Cortex of kidney (tissue), 1 donor: ENCODE measurements around the gene BCAS4.

Source experiments
- DNase-seq: peaks from one replicate; lab custom pipeline; 2025; lab: John Stamatoyannopoulos, UW

Gene BCAS4

DNA sequence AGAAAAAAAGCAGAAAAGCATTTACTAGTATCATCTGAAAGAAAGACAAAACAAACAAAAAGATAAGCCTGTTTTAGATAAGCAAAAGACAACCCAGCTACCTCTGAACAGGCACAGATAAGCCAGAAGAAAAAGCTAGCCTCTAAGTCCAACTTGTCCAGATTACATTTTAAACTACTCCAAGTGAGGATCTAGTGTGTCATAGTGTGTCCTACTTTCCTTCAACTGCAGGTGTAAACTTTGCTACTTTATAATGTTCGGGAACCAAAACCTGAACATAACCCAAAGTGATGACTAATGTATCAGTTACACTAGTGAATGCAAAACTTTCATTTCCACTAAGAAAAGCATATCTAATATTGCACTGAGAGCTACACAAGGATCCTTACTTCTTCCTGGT, 116.9 kb downstream of the BCAS4 start:
- DNase-seq: no peak

DNA sequence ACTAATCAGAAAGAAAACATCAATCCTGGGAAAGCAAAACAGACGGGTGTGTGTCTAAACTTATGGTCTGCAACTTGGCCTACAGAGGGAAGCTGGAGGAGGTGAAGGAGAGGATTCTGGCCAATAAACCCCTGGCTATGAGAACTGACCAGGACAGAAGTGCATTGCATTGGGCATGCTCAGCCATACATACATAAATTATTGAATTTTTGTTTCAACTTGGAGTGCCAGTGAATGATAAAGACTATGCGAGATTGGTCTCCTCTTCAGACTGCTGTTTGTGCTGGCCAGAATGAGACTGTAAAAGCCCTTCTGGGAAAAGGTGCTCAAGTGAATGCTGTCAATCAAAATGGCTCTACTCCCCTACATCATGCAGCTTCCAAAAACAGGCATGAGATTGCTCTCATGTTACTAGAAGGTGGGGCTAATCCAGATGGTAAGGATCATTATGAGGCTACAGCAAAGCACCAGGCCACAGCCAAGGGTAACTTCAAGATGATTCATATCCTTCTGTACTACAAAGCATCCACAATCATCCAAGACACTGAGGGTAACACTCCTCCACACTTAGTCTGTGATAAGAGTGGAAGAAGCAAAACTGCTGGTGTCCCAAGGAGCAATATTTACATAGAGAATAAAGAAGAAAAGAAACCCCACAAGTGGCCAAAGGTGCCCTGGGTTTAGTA, 119.0 kb downstream of the BCAS4 start:
- DNase-seq: no peak

DNA sequence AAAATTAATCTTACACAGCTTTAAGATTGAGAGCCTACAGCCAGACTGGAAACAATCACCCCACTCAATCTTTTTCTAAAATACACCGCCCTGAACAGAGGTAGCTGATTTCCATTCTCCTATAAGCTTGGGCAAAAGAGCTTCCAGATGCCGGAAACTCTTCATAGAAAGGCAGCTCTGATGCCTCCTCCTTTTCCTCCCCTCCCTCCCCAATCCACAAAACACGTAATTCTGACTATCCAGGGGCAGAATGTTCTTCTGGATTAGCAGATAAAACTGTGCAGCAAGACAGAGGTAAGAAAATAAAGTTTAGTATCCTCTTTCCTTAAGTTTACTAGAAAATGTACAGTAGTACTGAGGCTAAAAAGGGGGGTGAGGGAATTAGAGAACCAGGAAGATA, 120.6 kb downstream of the BCAS4 start:
- no peak for DNase-seq

DNA sequence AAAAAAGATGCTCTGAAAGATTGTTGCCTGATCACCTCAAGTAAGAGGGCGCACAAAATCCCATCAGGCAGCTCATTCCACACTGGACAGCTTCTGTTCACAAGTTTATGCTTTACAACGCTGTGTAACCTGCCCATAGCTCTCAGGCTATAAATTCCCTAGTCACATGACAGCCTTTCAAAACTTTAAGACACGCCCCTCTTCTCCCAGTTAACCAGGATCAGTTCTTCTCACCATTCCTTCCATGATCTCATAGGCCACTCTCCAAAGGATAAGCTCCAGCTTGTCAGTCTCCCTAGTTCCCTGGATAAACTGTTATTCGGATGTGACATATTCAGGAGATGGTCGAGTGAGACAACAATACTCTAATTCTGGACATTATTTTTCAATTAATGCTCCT, 121.4 kb downstream of the BCAS4 start:
- no peak for DNase-seq

DNA sequence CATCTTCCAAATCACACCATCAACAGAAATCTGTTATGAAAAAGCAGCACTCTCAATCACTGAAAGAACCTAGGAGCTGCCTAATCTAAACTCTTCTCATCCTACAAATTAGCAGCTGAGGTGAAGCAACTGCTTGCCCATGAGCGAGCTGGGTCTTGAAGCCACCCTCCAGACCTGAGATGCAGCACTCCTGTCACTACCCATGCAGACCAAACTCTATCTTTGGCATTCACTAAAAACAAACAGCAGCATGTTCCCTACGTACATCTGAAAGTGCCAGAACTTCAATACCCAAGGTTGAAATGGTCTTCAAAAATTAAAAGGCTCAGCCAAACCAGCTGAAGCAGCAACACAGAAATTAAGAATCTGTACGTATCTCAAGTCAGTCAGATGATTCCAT, 122.1 kb downstream of the BCAS4 start:
- DNase-seq: no peak

DNA sequence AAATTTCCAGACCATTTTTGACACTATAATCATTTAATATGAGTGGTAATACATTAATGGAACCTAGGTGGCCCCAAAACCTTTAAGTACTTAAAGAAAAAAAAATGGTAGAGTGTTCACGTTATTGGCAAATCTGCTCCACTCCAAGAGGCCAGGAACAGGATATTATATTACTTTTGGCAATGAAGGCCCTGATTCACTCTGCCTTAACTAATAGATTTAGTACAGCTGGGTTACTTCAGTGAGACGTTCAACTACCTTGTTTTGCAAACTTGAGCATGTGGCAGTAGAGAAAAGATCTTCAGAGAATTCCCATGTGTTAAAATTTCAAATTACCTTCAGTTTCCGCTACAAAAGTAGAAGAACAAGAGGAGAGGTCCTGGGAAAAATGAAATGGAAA, 123.5 kb downstream of the BCAS4 start:
- no peak for DNase-seq

DNA sequence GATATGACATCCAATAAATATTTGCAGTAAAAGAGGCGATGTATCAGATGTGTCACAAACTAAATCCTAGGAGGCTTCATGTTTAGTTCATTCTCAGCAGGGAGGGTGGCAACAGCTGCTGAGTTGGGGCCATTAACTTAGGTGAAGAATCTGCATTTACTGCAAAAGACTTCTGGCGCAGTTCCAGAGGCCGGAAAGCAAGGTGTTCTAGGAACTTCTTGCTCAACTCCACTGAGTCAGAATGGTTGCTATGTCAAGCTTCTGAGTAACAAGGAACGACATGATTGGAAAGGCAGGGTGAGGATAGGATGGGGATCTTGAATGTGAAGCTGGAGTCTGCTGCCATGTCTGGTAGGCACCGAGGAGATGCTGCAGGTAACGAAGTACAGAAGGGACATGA, 124.7 kb downstream of the BCAS4 start:
- DNase-seq: no peak

DNA sequence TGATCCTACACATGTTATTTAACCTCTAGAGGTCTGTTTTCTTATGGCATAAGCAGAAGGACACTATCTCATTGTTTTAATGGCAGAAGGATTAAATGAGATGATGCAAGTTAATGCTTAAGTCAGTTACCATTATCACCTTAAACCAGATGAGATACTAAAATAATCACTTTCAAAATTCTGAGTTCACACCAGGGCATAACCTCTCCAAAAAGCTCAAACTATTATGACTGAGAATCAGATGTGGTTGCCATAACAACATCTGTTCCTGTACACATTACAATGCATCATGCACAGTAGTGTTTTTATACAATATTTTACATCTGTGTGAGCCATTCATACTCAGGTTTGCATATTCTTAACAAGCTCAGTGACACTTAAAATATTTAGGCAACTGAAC, 126.1 kb downstream of the BCAS4 start:
- DNase-seq: no peak

DNA sequence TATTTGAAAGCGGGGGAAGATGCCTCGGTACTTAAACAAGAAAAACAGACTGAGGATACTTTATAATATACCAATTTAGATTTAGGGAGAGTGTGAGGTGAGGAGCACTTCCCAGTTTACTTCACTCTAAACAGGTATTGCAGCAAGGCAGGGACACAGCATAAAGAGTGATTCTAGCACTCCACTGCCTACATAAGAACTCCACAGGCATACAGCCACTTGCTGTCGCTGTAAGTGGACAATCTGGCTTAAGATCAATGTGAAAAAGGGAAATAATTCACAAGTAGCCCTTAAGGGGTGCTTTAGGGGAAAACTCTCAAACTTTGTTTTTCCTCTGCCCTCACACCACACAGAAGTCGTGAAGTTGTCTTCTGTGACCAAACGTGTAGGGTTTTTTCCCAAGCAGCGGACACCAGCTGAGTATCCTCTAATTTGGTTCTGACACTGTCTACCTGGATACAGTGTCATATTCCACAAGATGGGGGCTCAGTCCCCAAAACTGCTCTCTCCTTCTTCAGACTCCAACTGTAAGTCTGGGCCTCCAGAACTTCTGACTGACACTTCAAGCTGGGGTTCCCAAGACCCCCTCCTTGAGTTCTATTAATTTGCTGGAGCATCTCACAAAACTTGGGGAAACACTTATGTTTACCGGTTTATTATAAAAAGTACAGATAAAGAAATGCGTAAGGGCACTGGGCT, 127.1 kb downstream of the BCAS4 start:
- DNase-seq: no peak

DNA sequence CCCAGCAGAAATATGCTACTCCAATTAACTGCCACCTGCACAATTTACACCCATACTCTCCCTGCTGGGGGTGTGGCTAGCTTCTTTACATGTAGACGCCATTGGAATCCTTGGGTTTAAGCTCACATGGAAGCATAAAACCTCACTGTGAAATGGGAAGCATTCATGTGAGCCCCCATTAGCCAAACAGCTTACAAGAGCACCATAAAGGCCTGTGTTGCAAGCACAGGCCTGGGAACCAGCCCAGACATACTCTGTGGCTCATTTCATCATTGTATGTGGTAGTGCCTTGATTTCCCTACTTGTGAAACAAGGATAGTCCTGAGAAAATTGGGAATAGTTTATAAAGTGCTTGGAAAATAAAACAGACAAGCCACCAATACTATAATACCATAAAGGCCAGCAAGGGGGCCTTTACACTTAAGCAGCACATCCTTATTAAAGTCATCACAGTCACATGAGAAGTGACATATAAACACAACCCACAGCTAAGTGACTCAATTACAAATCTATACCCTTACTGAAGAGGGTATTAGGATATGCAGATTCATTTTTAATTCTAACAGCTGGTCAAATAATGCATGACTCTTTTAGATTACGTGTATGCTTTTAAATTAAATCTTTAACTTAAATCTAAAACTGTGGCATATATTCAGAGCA, 129.5 kb downstream of the BCAS4 start:
- DNase-seq: no peak

DNA sequence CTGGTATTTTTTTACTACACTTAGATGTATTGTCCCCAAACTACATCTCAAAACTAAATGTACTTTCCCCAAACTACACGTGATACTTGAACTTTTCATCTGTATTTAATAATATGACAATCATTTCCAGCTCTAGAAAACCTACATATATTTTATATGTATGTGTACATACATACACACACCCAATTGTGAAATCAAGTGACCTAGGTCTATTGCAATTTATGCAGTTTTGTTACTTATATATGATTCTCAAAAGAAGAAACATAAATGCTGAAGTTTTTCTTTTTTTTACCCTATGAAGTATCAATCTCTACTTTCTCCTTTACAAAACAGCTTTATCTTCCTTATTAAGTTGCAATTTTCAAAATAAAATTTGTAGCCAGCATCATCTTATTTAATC, 131.7 kb downstream of the BCAS4 start:
- no peak for DNase-seq
